RPMI8226 (cell line): ENCODE data around the gene COL20A1.

Experiments
- DNase-seq: peaks from one replicate; pipeline ENCODE4 v3.0.0-alpha.2; 2015

Gene COL20A1

GRCh38 chr20:63309261-63310071, 16.5 kb downstream of the COL20A1 start:
- peak; percentile 54 for DNase-seq

DNA sequence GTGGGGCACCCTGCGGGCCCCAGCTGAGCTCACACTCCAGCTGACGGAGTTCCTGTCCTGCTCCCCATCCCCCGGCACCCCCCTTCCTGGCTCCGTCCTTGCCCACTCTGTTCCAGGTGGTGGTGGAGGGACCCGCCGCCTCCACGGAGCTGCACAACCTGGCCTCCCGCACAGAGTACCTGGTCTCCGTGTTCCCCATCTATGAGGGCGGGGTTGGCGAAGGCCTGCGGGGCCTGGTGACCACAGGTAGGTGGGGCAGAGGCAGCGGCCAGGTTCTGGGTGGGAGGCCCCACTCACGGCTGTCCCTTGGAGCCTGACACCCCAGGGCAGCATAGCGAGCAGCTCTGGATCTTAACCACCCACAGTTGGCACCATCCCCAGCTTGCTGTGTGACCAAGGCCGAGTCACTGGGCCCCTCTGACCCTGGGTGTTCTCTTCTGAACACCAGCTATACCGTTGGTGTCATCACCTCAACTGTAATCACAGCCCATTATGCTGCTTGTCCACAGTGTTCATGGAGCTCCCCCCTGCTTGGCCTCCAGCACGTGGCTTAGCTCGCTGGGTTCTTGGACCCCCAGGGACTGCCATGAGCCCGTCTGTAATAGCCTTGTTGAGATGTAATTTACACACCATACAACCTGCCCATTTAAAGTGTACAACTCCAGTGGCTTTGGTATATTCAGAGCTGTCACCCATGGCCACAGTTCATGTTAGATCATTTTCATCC, 17.4 kb downstream of the COL20A1 start:
- peak; percentile 7 for DNase-seq

GRCh38 chr20:63311186-63311832, 18.3 kb downstream of the COL20A1 start:
- DNase-seq, result no peak

DNA sequence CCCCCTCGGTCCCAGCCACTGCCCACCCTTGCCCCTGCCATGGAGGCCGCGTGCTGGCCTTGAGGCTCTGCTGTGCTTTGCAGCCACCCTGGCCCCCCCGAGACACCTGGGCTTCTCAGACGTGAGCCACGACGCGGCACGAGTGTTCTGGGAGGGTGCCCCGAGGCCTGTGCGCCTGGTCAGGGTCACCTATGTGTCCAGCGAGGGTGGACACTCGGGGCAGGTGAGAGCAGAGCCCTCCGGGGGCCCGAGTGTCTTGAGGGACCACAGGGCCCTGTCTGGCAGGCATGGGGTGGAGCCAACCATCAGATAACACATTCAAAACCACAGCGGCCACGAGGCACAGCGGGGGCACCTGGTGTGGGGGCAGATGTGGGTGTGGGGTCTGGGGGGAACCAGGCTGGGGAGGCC, 18.9 kb downstream of the COL20A1 start:
- no peak for DNase-seq

GRCh38 chr20:63312273-63312672, 19.3 kb downstream of the COL20A1 start:
- DNase-seq, result peak; percentile 13

DNA sequence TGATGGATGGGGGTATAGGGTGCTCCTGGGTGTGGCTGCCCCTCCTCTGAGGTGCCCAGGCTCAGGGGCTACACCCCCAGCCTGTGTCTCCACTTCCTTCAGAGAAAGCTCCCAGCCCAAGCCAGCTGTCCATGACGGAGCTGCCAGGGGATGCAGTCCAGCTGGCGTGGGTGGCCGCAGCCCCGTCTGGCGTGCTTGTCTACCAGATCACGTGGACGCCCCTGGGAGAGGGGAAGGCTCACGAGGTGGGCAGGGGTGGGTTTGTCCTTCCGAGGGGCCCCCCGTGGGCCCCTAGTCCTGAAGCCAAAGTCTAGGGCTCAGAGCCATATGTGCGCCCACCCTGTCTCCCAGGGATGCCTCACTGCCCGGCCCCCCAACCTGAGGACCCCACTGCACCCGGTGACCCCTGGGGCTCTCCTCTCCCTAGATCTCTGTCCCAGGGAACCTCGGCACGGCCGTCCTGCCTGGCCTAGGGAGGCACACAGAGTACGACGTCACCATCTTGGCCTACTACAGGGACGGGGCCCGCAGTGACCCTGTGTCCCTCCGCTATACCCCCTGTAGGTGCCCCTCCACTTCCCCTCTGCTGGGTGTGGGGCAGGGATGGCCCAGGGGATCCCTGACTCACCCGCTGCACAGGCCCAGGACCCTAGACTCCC, 19.8 kb downstream of the COL20A1 start:
- DNase-seq, result no peak

DNA sequence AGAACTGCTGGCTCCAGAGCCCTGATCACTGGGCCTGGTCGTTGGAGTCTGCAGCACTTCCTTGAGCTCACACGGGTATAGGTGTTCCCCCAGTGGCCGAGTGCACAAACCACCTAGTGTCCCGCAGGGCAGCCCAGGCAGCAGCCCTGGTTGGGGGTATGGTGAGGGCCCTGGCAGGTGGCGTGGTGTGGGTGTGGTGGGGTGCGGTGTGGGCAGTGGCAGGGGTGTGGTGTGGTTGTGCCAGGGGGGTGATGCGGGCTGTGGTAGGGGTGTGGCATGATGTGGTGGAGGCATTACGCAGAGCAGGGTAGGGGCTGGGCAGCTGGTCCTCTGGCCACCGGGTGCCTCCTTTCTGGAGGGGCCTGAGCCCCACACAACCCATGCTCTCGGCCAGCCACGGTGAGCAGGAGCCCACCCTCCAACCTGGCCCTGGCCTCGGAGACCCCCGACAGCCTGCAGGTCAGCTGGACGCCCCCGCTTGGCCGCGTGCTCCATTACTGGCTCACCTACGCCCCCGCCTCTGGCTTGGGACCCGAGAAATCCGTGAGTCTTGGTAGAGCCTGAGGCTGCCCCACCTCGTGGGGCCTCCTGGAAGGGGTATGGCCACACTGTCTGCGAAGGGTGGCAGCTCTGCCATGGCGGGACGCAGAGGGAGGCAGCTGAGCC, 20.5 kb downstream of the COL20A1 start:
- DNase-seq, result no peak

DNA sequence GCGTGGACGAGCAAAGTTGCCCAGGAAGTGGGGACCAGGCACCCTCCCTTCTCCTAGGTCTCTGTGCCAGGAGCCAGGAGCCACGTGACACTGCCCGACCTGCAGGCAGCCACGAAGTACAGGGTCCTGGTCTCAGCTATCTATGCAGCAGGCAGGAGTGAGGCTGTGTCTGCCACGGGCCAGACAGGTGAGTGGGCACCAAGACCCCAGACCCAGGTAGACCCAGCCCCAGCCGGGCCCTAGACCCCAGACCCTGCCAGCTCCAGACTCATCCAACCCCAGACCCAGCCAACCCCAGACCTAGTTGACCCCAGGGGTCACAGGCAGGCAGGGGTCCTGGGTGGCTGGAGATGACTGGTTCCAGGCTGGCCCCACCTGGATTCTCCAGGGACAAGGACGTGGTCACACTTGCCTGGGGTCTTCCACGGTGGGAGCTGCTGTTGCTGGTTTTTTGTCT, 21.1 kb downstream of the COL20A1 start:
- peak; percentile 35 for DNase-seq

- no peak for DNase-seq
These were observed 21.7 kb downstream of the COL20A1 start for GRCh38 chr20:63314566-63315239.

GRCh38 chr20:63315240-63315689, 22.3 kb downstream of the COL20A1 start:
- no peak for DNase-seq

DNA sequence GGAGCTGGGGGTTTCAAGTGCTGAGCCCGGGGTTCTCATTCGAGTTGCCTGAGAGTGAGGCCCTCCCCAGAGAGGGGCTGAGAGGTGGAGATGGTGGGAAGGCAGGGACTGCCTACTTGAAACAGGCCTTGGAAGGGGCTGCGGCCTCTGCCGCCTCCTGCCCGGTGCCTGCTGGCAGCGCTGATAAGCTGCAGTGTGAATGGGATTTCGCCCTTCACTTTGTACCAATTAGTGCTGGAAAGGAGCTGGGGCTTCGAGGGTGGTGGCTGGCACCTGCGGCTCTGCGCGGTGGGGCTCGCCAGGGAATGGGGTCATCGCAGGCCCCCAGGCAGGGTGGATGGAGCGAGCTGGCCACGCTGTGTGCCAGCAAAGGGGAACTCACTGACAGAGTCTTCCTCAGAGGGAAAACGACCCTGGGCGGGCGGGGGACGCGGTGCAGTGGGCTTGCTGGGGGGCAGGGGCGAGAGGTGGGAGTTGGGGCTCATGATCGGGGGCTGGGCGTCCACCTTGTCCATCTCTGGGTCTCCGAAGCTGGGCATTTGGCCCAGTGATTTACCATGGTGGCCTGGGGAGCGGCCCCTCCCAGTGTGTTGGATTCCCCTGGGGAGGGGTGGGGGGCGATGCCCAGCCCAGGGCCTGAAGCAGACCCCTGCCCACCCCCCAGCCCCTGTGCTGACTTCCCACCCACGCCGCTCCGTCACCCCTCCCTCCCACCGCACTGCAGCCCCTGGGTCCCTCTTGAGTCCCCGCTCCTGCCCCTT, 22.9 kb downstream of the COL20A1 start:
- no peak for DNase-seq

GRCh38 chr20:63316502-63316921, 23.5 kb downstream of the COL20A1 start:
- DNase-seq, result no peak

DNA sequence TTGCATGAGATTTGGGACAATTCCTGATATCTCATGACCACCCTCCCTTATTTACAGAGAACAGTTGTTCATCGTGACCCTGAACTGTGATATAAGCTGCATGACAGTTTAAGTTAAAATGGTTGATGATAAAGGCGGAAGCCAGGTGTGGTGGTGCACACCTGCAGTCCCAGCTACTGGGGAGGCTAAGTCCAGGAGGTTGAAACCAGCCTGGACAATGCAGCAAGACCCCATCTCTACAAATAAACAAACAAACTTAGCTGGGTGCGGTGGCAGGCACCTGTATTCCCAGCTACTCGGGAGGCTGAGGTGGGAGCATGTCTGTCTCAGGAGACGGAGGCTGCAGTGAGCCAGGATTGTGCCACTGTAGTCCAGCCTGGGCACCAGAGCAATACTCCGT, 24.1 kb downstream of the COL20A1 start:
- DNase-seq, result no peak

GRCh38 chr20:63317601-63318291, 24.8 kb downstream of the COL20A1 start:
- no peak for DNase-seq

DNA sequence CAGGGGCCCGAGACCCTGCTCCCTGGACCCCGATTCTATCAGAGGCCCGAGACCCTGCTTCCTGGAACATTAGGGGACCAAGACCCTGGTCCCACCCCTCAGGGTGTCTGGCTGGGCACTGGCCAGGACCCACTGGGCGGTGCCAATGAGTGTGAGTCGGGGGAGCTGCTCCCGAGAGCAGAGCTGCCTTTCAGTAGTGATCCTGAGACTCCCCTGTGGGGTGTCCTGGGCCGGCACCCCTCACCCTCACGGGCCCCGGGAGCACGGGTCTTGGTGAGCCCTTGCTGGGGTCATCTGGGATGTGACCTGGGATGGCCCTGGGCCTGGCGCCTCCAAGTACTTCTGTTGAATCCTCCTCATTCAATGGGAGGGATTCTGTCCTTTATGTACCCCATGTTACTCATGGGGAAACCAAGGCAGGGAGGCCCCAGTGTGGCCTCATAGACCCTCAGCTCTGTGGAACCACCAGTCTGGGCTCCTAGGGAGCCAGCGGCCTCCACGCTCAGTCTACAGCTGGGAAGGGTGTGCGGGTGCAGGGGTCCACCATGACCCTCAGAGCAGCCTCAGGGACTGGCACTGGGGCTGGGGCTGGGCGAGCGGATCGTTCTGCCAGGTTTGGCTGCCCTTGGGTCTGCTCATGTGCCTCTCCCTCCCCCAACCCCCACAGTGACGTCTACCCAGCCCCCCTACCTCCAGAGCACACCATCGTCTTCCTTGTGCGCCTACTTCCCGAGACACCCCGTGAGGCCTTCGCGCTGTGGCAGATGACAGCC, 25.6 kb downstream of the COL20A1 start:
- DNase-seq, result no peak

DNA sequence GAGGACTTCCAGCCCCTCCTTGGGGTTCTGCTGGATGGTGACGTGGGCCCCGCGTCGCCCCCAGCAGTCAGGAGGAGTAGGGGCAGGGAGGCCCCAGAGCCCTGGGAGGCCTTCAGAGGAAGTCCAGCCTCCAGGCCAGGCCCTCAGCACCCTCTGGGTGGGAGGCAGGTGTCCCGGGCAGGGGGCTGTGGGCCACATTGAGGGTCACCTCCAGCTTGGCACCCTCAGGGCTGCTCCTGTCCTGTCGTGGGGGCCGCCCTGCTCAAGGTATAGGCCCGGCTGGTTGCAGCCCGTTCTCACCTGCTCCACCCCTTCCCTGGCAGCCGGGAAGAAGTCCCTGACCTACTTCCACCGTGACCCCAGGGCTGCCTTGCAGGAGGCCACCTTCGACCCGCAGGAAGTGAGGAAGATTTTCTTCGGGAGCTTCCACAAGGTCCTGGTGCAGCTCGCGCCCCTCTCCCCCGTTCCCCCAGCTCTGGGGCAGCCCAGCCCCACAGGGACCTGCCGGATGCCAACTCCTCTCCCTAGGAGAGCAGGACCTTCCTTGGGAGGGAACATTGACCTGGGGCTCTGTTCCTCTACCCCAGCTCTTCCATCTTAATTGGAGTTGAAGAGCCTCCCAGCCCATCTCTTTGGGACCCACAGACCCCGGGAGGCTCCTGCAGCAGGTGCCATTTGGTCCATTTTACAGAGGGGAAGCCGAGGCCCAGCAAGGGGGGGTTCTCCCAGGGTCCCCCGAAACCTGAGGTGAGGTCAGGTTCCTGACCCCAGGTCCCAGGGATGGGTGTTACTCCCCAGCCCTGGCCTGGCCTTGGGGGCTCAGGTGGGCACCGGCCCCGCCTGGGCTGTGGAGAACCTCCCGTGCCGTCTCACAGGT, 26.4 kb downstream of the COL20A1 start:
- no peak for DNase-seq

GRCh38 chr20:63320041-63320511, 27.1 kb downstream of the COL20A1 start:
- no peak for DNase-seq

GRCh38 chr20:63320616-63321147, 27.7 kb downstream of the COL20A1 start:
- DNase-seq, result no peak
